Keratinocyte (primary cell): ENCODE measurements around the gene SEMA3E.

ENCODE experiments used
- EZH2 ChIP-seq: IDR thresholded peaks from one replicate; pipeline ENCODE4 v1.6.1; 2012; ENCODE audit warnings: inconsistent platforms, mild to moderate bottlenecking, low read length, moderate library complexity
- TF ChIP-seq, protein P1 (sequence below), 3 experiments: IDR thresholded peaks in 1 of 3; conservative IDR thresholded peaks in 1 of 3; optimal IDR thresholded peaks in 1 of 3; 2 replicates in 2 of 3; 3 replicates in 1 of 3; pipeline versions ENCODE3 to v1.5.1; 2011; ENCODE audit warnings: low read length in 3 of 3, mild to moderate bottlenecking in 3 of 3, moderate library complexity in 2 of 3, control low read depth in 1 of 3, inconsistent platforms in 1 of 3; ENCODE audit not compliant: insufficient read depth in 2 of 3; ENCODE audit errors: extremely low read depth in 1 of 3

DNA sequence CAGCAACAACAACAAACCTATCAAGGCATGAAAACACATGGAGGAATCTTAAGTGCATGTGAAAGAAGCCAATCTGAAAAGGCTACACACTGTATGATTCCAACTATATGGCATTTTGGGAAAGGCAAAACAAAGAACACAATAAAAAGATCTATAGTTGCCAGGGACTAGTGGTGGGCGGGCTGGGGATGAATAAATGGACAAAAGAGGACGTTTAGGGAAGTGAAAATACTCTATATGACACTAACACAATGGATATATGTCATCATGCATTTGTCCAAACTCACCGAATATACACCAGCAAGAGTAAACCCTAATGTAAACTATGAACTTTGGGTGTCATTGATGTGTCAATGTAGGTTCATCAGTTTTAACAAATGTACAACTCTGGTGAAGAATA is 89.1 kb downstream of the SEMA3E start:
- TF ChIP-seq, protein P1, sequence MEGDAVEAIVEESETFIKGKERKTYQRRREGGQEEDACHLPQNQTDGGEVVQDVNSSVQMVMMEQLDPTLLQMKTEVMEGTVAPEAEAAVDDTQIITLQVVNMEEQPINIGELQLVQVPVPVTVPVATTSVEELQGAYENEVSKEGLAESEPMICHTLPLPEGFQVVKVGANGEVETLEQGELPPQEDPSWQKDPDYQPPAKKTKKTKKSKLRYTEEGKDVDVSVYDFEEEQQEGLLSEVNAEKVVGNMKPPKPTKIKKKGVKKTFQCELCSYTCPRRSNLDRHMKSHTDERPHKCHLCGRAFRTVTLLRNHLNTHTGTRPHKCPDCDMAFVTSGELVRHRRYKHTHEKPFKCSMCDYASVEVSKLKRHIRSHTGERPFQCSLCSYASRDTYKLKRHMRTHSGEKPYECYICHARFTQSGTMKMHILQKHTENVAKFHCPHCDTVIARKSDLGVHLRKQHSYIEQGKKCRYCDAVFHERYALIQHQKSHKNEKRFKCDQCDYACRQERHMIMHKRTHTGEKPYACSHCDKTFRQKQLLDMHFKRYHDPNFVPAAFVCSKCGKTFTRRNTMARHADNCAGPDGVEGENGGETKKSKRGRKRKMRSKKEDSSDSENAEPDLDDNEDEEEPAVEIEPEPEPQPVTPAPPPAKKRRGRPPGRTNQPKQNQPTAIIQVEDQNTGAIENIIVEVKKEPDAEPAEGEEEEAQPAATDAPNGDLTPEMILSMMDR (optimal IDR thresholded peaks at IDR 0.05 in 1 of 3, IDR thresholded peaks at IDR 0.05 in 1 of 3, conservative IDR thresholded peaks at IDR 0.05 in 1 of 3; ENCODE audit: extremely low read depth in 1 of 3, insufficient read depth in 2 of 3, low read length in 3 of 3) = no peak
- no peak for TF ChIP-seq EZH2
